HEK293T (cell line): ENCODE measurements around the gene FOXP2.

ENCODE experiments used
- BHLHE40 ChIP-seq: fragments of 450-650 bp; IDR thresholded peaks from 2 replicates; pipeline ENCODE4 v1.6.1; 2016; ENCODE audit warnings: mild to moderate bottlenecking, moderate library complexity, borderline replicate concordance
- CTBP1 ChIP-seq: fragments of 450-650 bp; IDR thresholded peaks from 2 replicates; pipeline ENCODE4 v1.6.1; 2016; ENCODE audit warnings: borderline replicate concordance
- ELF4 ChIP-seq: fragments of 450-650 bp; IDR thresholded peaks from 2 replicates; pipeline ENCODE4 v1.6.1; 2017; ENCODE audit warnings: antibody characterized with exemption
- FOXA1 ChIP-seq: fragments of 450-650 bp; IDR thresholded peaks from 2 replicates; pipeline ENCODE4 v1.6.1; 2016; ENCODE audit warnings: mild to moderate bottlenecking
- L3MBTL2 ChIP-seq: fragments of 450-650 bp; conservative IDR thresholded peaks from 2 replicates; pipeline ENCODE4 v1.6.1; 2016; ENCODE audit warnings: mild to moderate bottlenecking
- NFRKB ChIP-seq: fragments of 450-650 bp; IDR thresholded peaks from 2 replicates; pipeline ENCODE4 v1.6.1; 2016; ENCODE audit warnings: mild to moderate bottlenecking, moderate library complexity
- SP1 ChIP-seq: fragments of 450-650 bp; IDR thresholded peaks from 2 replicates; pipeline ENCODE4 v1.6.1; 2017
- TARDBP ChIP-seq: fragments of 450-650 bp; IDR thresholded peaks from 2 replicates; pipeline ENCODE4 v1.6.1; 2016
- TF ChIP-seq, protein P1 (sequence below): fragments of 450-650 bp; IDR thresholded peaks from 2 replicates; pipeline ENCODE4 v1.6.1; 2016

DNA sequence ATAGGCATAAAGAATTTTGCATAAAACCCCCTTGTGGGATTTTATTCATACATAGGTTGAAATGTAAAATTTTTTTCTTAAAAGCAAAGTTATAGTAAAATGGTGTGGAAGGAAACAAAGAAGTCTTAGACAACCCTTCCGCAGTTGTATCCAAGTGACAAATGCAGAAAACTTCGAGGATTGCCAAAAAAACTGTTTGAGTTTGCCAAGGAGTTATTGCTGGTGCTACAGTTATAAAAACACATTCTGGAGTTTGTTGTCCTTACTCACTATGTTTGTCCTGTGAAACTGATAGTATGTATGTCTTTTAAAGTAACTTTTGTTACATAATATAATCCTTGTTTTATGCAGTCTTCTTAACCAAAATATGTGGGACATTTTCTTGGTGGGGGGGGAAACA lies 120.3 kb downstream of the FOXP2 start:
- no peak for TF ChIP-seq L3MBTL2
- no peak for TF ChIP-seq BHLHE40
- TF ChIP-seq SP1 = no peak
- no peak for TF ChIP-seq FOXA1
- TF ChIP-seq CTBP1 = no peak
- TF ChIP-seq TARDBP = no peak
- no peak for TF ChIP-seq NFRKB
- TF ChIP-seq ELF4 = no peak
- TF ChIP-seq, protein P1, sequence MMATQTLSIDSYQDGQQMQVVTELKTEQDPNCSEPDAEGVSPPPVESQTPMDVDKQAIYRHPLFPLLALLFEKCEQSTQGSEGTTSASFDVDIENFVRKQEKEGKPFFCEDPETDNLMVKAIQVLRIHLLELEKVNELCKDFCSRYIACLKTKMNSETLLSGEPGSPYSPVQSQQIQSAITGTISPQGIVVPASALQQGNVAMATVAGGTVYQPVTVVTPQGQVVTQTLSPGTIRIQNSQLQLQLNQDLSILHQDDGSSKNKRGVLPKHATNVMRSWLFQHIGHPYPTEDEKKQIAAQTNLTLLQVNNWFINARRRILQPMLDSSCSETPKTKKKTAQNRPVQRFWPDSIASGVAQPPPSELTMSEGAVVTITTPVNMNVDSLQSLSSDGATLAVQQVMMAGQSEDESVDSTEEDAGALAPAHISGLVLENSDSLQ = no peak
